OCI-LY7 (cell line): ENCODE results near the gene APIP. TPM values are rescaled to one million over a fixed set of nuclear protein-coding genes. Genes with fewer than 3 reads are reported as not detected.

Source experiments
- BruUV-seq: library from RNA; stranded (reverse); fragments of 400-500 nt; replicated peaks from 2 replicates; lab custom pipeline; 2021; lab: Mats Ljungman, UMichigan
- CTCF ChIA-PET: fragments of 300-600 bp; sonication (Branson Sonifier 250); formaldehyde crosslinking; loops from one replicate; lab custom pipeline; 2022; ENCODE audit warnings: antibody characterized with exemption; ENCODE audit not compliant: unreplicated experiment; lab: Charles Lee
- POLR2A ChIA-PET: fragments of 300-600 bp; sonication (Branson Sonifier 250); formaldehyde crosslinking; loops from one replicate; lab custom pipeline; 2022; ENCODE audit warnings: antibody characterized with exemption; lab: Charles Lee
- DNase-seq: peaks from one replicate; pipeline ENCODE4 v3.0.0-alpha.2; 2015; ENCODE audit warnings: low spot score
- H2AFZ ChIP-seq: fragments of 200-600 bp; sonication (generic), shearing (Covaris generic); 2 replicates; pipeline ENCODE4 v1.6.1; 2014; ENCODE audit warnings: mild to moderate bottlenecking, antibody characterized with exemption, low read length, moderate library complexity
- H3K27ac ChIP-seq: fragments of 200-600 bp; sonication (generic); 2 replicates; pipeline ENCODE4 v1.5.1; 2014; ENCODE audit warnings: mixed run types, low read depth, mild to moderate bottlenecking, moderate library complexity, low read length, inconsistent platforms; ENCODE audit not compliant: poor library complexity, severe bottlenecking
- H3K36me3 ChIP-seq: fragments of 200-600 bp; sonication (generic); 2 replicates; pipeline ENCODE4 v1.6.1; 2014; ENCODE audit warnings: mild to moderate bottlenecking, antibody characterized with exemption, low read length, moderate library complexity, mixed read lengths; ENCODE audit not compliant: insufficient read depth
- H3K4me1 ChIP-seq: fragments of 200-600 bp; sonication (generic); 2 replicates; pipeline ENCODE4 v1.5.1; 2014; ENCODE audit warnings: mild to moderate bottlenecking, low read length; ENCODE audit not compliant: insufficient read depth, poor library complexity, severe bottlenecking
- H3K4me2 ChIP-seq: fragments of 200-600 bp; sonication (generic); 2 replicates; pipeline ENCODE4 v1.6.1; 2014; ENCODE audit warnings: mild to moderate bottlenecking, low read length
- H3K4me3 ChIP-seq: fragments of 200-600 bp; sonication (generic); 2 replicates; pipeline ENCODE4 v1.5.1; 2014; ENCODE audit warnings: mild to moderate bottlenecking, low read depth, low read length; ENCODE audit not compliant: poor library complexity, severe bottlenecking
- H3K79me2 ChIP-seq: fragments of 200-600 bp; sonication (generic); 2 replicates; pipeline ENCODE4 v1.6.1; 2016; ENCODE audit warnings: low read depth, mild to moderate bottlenecking, low read length, moderate library complexity, mixed read lengths; ENCODE audit not compliant: insufficient read depth
- H3K9me2 ChIP-seq: fragments of 200-600 bp; sonication (generic); 2 replicates; pipeline ENCODE4 v1.6.1; 2016; ENCODE audit warnings: mild to moderate bottlenecking, low read length, mixed read lengths; ENCODE audit not compliant: insufficient read depth
- H3K9me3 ChIP-seq: fragments of 200-600 bp; sonication (generic); 2 replicates; pipeline ENCODE4 v1.6.1; 2014; ENCODE audit warnings: mild to moderate bottlenecking, mixed run types, low read length, mixed read lengths
- H4K20me1 ChIP-seq: fragments of 200-600 bp; sonication (generic); 2 replicates; pipeline ENCODE4 v1.6.1; 2014; ENCODE audit warnings: mild to moderate bottlenecking, antibody characterized with exemption, low read length, moderate library complexity, mixed read lengths; ENCODE audit not compliant: insufficient read depth
- CTCF ChIP-seq: fragments of 200-600 bp; sonication (generic); conservative IDR thresholded peaks from 2 replicates; pipeline ENCODE4 v1.5.1; 2014; ENCODE audit warnings: mild to moderate bottlenecking, antibody characterized with exemption, low read length, moderate library complexity, mixed read lengths
- EZH2phosphoT487 ChIP-seq: fragments of 200-600 bp; sonication (generic); IDR thresholded peaks from 2 replicates; pipeline ENCODE4 v1.6.1; 2018; ENCODE audit warnings: low read depth, borderline replicate concordance, mild to moderate bottlenecking, mixed run types, antibody characterized with exemption, low read length, moderate library complexity, mixed read lengths
- intact Hi-C: fragments of 100-400 bp; cut with micrococcal nuclease; formaldehyde crosslinking; loops from one replicate; pipeline ENCODE4 v1.10.0; 2022; ENCODE audit not compliant: unreplicated experiment
- total RNA-seq, 2 experiments: library from RNA; depleted of rRNA in 1 of 2; stranded (reverse); fragments of >200 nt in 1 of 2; shearing (Covaris generic) in 1 of 2; gene quantifications; 2 replicates each; pipeline ENCODE4 v1.2.3, GENCODE V29; 2014 to 2022

APIP gene
- total RNA-seq, 2 experiments from 2014 or later = 40.7 to 66.2 TPM

- Histone ChIP-seq H4K20me1 (no peaks in the 10 kb centered on the region), H2AFZ (no peak overlapping the region), H3K9me3 (no peaks in the 10 kb centered on the region), H3K4me2 (no peak overlapping the region), H3K79me2 (no peaks in the 10 kb centered on the region), H3K4me3 (no peak overlapping the region), H3K36me3 (peaks cover 33% of the 10 kb centered on the region), H3K27ac (no peak overlapping the region), H3K9me2 (no peaks in the 10 kb centered on the region), H3K4me1 (no peaks in the 10 kb centered on the region)
- intact Hi-C loops = loop anchor here (10.0 kb wide), 1 partner anchor 302 kb away; no protein-coding TSS in a partner anchor
- POLR2A ChIA-PET = no interaction called here
- no peak for DNase-seq
- TF ChIP-seq CTCF (no peak), EZH2phosphoT487 (no peak)
- CTCF ChIA-PET = no interaction called here
- BruUV-seq = no TSS peak
These were observed 28.9 kb downstream of the APIP start for GRCh38 chr11:34887260-34887659.

- Histone ChIP-seq H3K9me2 (no peaks in the 10 kb centered on the region), H3K36me3 (peaks cover 39% of the 10 kb centered on the region), H4K20me1 (no peaks in the 10 kb centered on the region), H3K27ac (no peak overlapping the region), H3K79me2 (no peaks in the 10 kb centered on the region), H3K9me3 (no peaks in the 10 kb centered on the region), H2AFZ (no peak overlapping the region), H3K4me3 (no peak overlapping the region), H3K4me2 (no peak overlapping the region), H3K4me1 (no peaks in the 10 kb centered on the region)
- CTCF ChIA-PET = no interaction called here
- POLR2A ChIA-PET = interaction anchor here (0.6 to 0.7 kb wide), 3 partner anchors 11 to 85 kb away, joined by 3 to 4 read pairs (median 3); no protein-coding TSS in a partner anchor
- TF ChIP-seq CTCF (no peak), EZH2phosphoT487 (no peak)
- no peak for DNase-seq
- intact Hi-C loops = loop anchor here (10.0 kb wide), 1 partner anchor 302 kb away; no protein-coding TSS in a partner anchor
- no TSS peak for BruUV-seq
These were observed 29.6 kb downstream of the APIP start for GRCh38 chr11:34886609-34887008.

GRCh38 chr11:34881900-34882299 is 34.3 kb downstream of the APIP start:
- Histone ChIP-seq H4K20me1 (no peaks in the 10 kb centered on the region), H3K4me2 (no peak overlapping the region), H3K4me1 (no peaks in the 10 kb centered on the region), H3K27ac (no peak overlapping the region), H3K9me2 (no peaks in the 10 kb centered on the region), H3K79me2 (no peaks in the 10 kb centered on the region), H3K9me3 (no peaks in the 10 kb centered on the region), H2AFZ (no peak overlapping the region), H3K4me3 (no peak overlapping the region), H3K36me3 (peaks cover 30% of the 10 kb centered on the region)
- DNase-seq = no peak
- ChIA-PET CTCF (no interaction called here), POLR2A (interaction anchor here (0.7 kb wide), 1 partner anchor 644 kb away, joined by 4 read pairs; no protein-coding TSS in a partner anchor)
- BruUV-seq = no TSS peak
- no peak for TF ChIP-seq EZH2phosphoT487
- no peak for TF ChIP-seq CTCF
- intact Hi-C loops = loop anchor here (10.0 kb wide), 1 partner anchor 297 kb away; no protein-coding TSS in a partner anchor
